DOHH2 (cell line): ENCODE data around the gene GALNT15.

ENCODE experiments used
- H3F3A ChIP-seq: fragments of 200-600 bp; sonication (generic), shearing (Covaris generic); 2 replicates; pipeline ENCODE4 v1.6.0; 2016; ENCODE audit warnings: antibody characterized with exemption, mild to moderate bottlenecking; ENCODE audit not compliant: control insufficient read depth, insufficient read depth
- H3K27ac ChIP-seq: fragments of 200-600 bp; sonication (generic); 2 replicates; pipeline ENCODE4 v1.5.1; 2014; ENCODE audit warnings: low read depth, mild to moderate bottlenecking, low read length, moderate library complexity
- H3K27me3 ChIP-seq: fragments of 200-600 bp; sonication (generic); 2 replicates; pipeline ENCODE4 v1.6.1; 2014; ENCODE audit warnings: mild to moderate bottlenecking, low read length, mixed read lengths; ENCODE audit not compliant: control insufficient read depth
- H3K36me3 ChIP-seq: fragments of 200-600 bp; sonication (generic); 2 replicates; pipeline ENCODE4 v1.6.1; 2014; ENCODE audit warnings: mild to moderate bottlenecking, low read length, moderate library complexity, mixed read lengths; ENCODE audit not compliant: control insufficient read depth
- H3K4me1 ChIP-seq: fragments of 200-600 bp; sonication (generic); 2 replicates; pipeline ENCODE4 v1.6.1; 2014; ENCODE audit warnings: mild to moderate bottlenecking, low read length, mixed read lengths; ENCODE audit not compliant: control insufficient read depth
- H3K4me2 ChIP-seq: fragments of 200-600 bp; sonication (generic); 2 replicates; pipeline ENCODE4 v1.6.0; 2014; ENCODE audit warnings: mild to moderate bottlenecking, low read length, moderate library complexity
- H3K4me3 ChIP-seq: fragments of 200-600 bp; sonication (generic); 2 replicates; pipeline ENCODE4 v1.5.1; 2014; ENCODE audit warnings: mild to moderate bottlenecking, low read length, mixed read lengths
- H3K79me2 ChIP-seq: fragments of 200-600 bp; sonication (generic); 2 replicates; pipeline ENCODE4 v1.6.1; 2014; ENCODE audit warnings: mild to moderate bottlenecking, low read length, mixed read lengths; ENCODE audit not compliant: control insufficient read depth
- H3K9me2 ChIP-seq: fragments of 200-600 bp; sonication (generic); replicated peaks from 2 replicates; pipeline ENCODE4 v1.6.1; 2014; ENCODE audit warnings: mild to moderate bottlenecking, low read length, mixed read lengths; ENCODE audit not compliant: control insufficient read depth
- H3K9me3 ChIP-seq: fragments of 200-600 bp; sonication (generic); 2 replicates; pipeline ENCODE4 v1.6.1; 2014; ENCODE audit warnings: antibody characterized with exemption, low read length, mixed read lengths; ENCODE audit not compliant: control insufficient read depth, insufficient read depth
- H4K20me1 ChIP-seq: fragments of 200-600 bp; sonication (generic); 2 replicates; pipeline ENCODE4 v1.6.0; 2014; ENCODE audit warnings: low read depth, mild to moderate bottlenecking, antibody characterized with exemption, low read length, moderate library complexity; ENCODE audit not compliant: control insufficient read depth, insufficient read depth
- EZH2phosphoT487 ChIP-seq: fragments of 200-600 bp; sonication (generic); IDR thresholded peaks from 2 replicates; pipeline ENCODE4 v1.6.1; 2017; ENCODE audit warnings: borderline replicate concordance, mild to moderate bottlenecking, antibody characterized with exemption, low read length, moderate library complexity, mixed read lengths
- TF ChIP-seq, protein P1 (sequence below): fragments of 200-600 bp; sonication (generic); IDR thresholded peaks from one replicate; pipeline ENCODE4 v1.5.1; 2014; ENCODE audit warnings: antibody characterized with exemption, mild to moderate bottlenecking, low read depth, low read length; ENCODE audit not compliant: poor library complexity, severe bottlenecking

Gene GALNT15

DNA sequence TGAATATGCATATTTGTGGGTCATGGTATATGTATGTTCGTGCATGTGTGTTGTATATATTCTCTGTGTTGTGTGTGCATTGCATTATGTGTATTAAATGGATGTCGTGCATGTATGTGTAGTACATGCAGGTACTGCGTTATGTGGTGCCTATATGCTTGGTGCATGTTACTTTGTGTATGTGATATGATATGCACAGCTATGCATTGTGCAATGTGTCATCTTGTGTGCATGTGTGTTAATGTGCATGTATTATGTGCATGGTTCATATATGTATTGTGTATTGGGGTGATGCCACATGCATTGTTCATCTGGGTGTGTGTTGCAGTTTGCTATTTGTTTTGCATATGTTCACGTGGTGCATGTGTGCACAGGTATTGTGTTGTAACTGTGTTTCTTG lies 2.9 kb downstream of the GALNT15 start:
- Histone ChIP-seq H3K36me3 (no peaks in the 10 kb centered on the region), H3K4me2 (no peak overlapping the region), H4K20me1 (no peaks in the 10 kb centered on the region), H3K9me3 (no peaks in the 10 kb centered on the region), H3K79me2 (no peaks in the 10 kb centered on the region), H3K9me2 (no peaks in the 10 kb centered on the region), H3K27me3 (0 out of 2 replicates have a peak, but pooled peaks cover 4% of the 10 kb centered on the region), H3K4me3 (no peak overlapping the region), H3K27ac (no peak overlapping the region), H3F3A (no peaks in the 10 kb centered on the region), H3K4me1 (no peaks in the 10 kb centered on the region)
- TF ChIP-seq, protein P1, sequence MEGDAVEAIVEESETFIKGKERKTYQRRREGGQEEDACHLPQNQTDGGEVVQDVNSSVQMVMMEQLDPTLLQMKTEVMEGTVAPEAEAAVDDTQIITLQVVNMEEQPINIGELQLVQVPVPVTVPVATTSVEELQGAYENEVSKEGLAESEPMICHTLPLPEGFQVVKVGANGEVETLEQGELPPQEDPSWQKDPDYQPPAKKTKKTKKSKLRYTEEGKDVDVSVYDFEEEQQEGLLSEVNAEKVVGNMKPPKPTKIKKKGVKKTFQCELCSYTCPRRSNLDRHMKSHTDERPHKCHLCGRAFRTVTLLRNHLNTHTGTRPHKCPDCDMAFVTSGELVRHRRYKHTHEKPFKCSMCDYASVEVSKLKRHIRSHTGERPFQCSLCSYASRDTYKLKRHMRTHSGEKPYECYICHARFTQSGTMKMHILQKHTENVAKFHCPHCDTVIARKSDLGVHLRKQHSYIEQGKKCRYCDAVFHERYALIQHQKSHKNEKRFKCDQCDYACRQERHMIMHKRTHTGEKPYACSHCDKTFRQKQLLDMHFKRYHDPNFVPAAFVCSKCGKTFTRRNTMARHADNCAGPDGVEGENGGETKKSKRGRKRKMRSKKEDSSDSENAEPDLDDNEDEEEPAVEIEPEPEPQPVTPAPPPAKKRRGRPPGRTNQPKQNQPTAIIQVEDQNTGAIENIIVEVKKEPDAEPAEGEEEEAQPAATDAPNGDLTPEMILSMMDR: no peak
- no peak for TF ChIP-seq EZH2phosphoT487

DNA sequence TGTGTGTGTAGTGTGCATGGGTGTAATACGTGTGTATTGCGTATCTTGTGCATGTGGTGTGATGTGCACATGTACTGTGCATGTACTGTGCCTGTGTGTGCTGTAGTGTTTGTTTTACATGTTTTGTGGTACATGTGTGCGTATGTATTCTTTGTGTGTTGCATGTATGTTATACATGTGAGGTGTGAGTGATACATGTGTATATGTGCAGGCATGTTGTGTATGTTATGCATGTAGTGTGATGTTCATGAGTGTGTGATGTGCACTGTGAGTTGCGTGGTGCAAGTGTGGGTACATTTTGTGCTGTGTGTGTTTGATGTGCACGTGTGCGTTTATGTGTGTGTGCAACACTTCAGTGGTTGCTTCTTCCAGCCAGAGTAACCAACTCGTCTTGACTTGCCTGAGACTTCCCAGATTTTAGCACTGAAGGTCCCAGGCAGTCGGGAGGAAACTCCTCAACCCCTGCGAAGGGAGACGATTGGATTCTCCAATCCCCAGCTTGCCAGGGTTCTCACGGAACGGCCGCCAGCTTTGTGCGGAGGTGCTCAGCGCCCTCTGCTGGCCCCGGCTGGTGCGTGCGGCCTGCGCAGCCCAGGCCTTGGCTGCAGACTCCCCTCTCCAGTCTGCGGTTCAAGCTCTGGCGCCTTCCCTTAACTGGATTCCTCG lies 3.6 kb downstream of the GALNT15 start:
- Histone ChIP-seq H3K36me3 (no peaks in the 10 kb centered on the region), H3K4me3 (no peak overlapping the region), H3K27me3 (0 out of 2 replicates have a peak, but pooled peaks cover 4% of the 10 kb centered on the region), H3K27ac (no peak overlapping the region), H3K9me2 (no peaks in the 10 kb centered on the region), H3K4me1 (no peaks in the 10 kb centered on the region), H4K20me1 (no peaks in the 10 kb centered on the region), H3K9me3 (no peaks in the 10 kb centered on the region), H3K79me2 (no peaks in the 10 kb centered on the region), H3K4me2 (no peak overlapping the region), H3F3A (no peaks in the 10 kb centered on the region)
- TF ChIP-seq, protein P1: peak; percentile 97
- no peak for TF ChIP-seq EZH2phosphoT487

DNA sequence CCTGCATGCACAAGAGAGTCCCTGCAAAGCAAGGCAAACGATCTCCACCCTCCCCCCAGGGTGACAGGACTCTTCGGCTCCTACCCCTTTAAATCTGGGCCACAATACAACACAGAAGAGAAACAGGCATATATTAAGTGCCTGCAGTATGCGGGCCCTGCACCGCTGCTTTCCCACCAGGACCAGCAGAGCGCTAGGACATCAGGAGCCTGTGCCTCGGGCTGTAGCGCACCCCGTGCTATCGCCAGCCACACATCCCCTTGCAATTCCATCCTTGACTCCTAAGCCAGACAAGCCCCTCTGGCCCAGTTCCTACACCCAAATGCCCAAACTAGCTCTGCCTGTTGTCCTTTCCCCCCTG lies 4.1 kb downstream of the GALNT15 start:
- H3K27me3 ChIP-seq: peaks cover 4% of the 10 kb centered on the region; the same call in 1 of the 2 replicates
- TF ChIP-seq EZH2phosphoT487: no peak
- TF ChIP-seq, protein P1: no peak
- no peaks in the 10 kb centered on the region for H3K9me3 ChIP-seq
- H3K4me3 ChIP-seq: no peak overlapping the region
- no peaks in the 10 kb centered on the region for H4K20me1 ChIP-seq
- no peaks in the 10 kb centered on the region for H3K9me2 ChIP-seq
- H3K4me2 ChIP-seq: no peak overlapping the region
- H3F3A ChIP-seq: no peaks in the 10 kb centered on the region
- H3K36me3 ChIP-seq: no peaks in the 10 kb centered on the region
- no peaks in the 10 kb centered on the region for H3K4me1 ChIP-seq
- no peak overlapping the region for H3K27ac ChIP-seq
- no peaks in the 10 kb centered on the region for H3K79me2 ChIP-seq
